Measurements from ENCODE around the gene DHRS12. TPM values are rescaled to one million over a fixed set of nuclear protein-coding genes. Genes with fewer than 3 reads are reported as not detected.
A peak's percentile ranks its signal among the peaks of the same experiment; 100 is the strongest.

The DHRS12 gene
- total RNA-seq, 1 experiment from 2014 or later, result 6.8 TPM

DNA sequence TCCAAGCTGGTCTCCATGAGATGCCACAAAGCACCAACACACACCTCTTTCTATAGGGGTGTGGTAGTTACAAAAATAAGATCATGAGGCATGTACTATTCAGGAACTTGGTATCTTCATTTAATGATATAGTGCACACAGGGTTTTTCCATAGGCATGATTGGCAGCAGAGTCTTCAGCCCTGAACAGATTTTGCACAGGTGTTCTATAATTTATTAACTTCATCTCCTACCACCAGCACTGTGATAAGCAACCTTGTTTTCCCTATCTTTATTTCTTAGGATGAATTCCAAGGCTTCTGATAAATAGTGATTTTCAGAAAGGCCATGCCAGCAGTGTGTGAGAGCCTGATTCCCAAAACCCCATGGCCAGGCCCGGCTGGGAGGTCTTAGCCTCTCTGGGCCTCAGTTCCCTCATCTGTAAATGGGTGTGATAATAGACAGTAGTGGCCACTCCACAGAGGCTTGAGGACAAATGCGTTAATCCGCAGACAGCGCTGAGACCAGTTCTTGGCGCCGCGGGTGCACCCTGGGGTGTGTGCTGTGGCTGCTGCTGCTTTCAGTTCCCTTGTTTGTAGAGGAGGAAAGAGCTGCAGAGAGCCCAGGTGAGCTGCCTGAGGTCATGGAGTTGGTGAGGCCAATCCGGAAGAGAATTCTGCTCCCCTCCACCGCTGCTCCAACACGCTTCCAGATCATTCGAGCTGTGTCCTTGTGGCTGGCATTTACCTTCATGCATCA lies 33.1 kb downstream of the DHRS12 start:
- DNase-seq (ENCODE audit: unreplicated experiment), result no peak
- peaks cover 43% of the 10 kb centered on the region for H3K36me3 Mint-ChIP-seq (ENCODE audit: insufficient read depth, unreplicated experiment)
- no peaks in the 10 kb centered on the region for H3K9me3 Mint-ChIP-seq (ENCODE audit: unreplicated experiment)
- TF ChIP-seq, protein P1, sequence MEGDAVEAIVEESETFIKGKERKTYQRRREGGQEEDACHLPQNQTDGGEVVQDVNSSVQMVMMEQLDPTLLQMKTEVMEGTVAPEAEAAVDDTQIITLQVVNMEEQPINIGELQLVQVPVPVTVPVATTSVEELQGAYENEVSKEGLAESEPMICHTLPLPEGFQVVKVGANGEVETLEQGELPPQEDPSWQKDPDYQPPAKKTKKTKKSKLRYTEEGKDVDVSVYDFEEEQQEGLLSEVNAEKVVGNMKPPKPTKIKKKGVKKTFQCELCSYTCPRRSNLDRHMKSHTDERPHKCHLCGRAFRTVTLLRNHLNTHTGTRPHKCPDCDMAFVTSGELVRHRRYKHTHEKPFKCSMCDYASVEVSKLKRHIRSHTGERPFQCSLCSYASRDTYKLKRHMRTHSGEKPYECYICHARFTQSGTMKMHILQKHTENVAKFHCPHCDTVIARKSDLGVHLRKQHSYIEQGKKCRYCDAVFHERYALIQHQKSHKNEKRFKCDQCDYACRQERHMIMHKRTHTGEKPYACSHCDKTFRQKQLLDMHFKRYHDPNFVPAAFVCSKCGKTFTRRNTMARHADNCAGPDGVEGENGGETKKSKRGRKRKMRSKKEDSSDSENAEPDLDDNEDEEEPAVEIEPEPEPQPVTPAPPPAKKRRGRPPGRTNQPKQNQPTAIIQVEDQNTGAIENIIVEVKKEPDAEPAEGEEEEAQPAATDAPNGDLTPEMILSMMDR (IDR thresholded peaks at IDR 0.05; ENCODE audit: unreplicated experiment), result no peak
- CTCF ChIA-PET, result interaction anchor here (0.9 to 1.3 kb wide), 3 partner anchors 11 to 28 kb away, joined by 3 to 5 read pairs (median 4); no protein-coding TSS in a partner anchor
- no peaks in the 10 kb centered on the region for H3K27me3 Mint-ChIP-seq (ENCODE audit: insufficient read depth, unreplicated experiment)
- BruUV-seq (replicated peaks), result no TSS peak
- no peak overlapping the region for H3K4me3 Mint-ChIP-seq (ENCODE audit: unreplicated experiment)
- POLR2A ChIA-PET, result interaction anchor here (0.6 to 1.5 kb wide), 7 partner anchors 12 to 318 kb away, joined by 3 to 7 read pairs (median 4); partner anchors contain the start of gene INTS6
- H3K27ac Mint-ChIP-seq (ENCODE audit: low read depth, unreplicated experiment), result peak overlapping the region; percentile 97
- peaks cover 15% of the 10 kb centered on the region for H3K4me1 Mint-ChIP-seq (ENCODE audit: insufficient read depth, unreplicated experiment)
- intact Hi-C loops (cut with micrococcal nuclease), result no loop called here

DNA sequence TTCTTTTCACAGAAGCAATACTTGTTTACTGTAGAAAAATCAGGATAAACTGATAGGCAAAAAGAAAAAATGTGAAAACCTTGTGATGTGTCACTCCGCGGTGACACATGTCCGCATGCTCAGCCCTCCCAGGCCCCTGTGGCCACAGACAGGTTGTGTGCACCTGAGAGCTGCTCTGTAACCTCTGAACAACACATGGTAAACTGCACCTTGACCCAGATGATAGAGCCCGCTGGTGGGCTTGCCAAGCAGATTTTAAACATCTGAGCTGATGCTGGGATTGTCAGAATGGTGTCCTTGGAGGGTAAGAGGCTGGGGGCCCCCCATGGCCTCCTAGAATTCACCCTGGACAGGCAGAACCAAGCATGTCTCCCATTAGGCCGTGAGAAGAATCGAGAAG lies 33.8 kb downstream of the DHRS12 start:
- ChIA-PET CTCF (interaction anchor here (0.9 to 1.3 kb wide), 2 partner anchors 27 to 28 kb away, joined by 3 to 5 read pairs; no protein-coding TSS in a partner anchor), POLR2A (interaction anchor here (0.6 to 1.5 kb wide), 7 partner anchors 10 to 317 kb away, joined by 3 to 7 read pairs (median 4); partner anchors contain the start of gene INTS6)
- intact Hi-C loops (cut with micrococcal nuclease), result no loop called here
- Mint-ChIP-seq H3K36me3 (ENCODE audit: insufficient read depth, unreplicated experiment) (peaks cover 43% of the 10 kb centered on the region), H3K4me1 (ENCODE audit: insufficient read depth, unreplicated experiment) (peaks cover 15% of the 10 kb centered on the region), H3K4me3 (ENCODE audit: unreplicated experiment) (no peak overlapping the region), H3K9me3 (ENCODE audit: unreplicated experiment) (no peaks in the 10 kb centered on the region), H3K27ac (ENCODE audit: low read depth, unreplicated experiment) (peak overlapping the region; percentile 97), H3K27me3 (ENCODE audit: insufficient read depth, unreplicated experiment) (no peaks in the 10 kb centered on the region)
- DNase-seq (ENCODE audit: unreplicated experiment), result no peak
- TF ChIP-seq, protein P1 (IDR thresholded peaks at IDR 0.05; ENCODE audit: unreplicated experiment), result no peak
- TSS peak; percentile 2 for BruUV-seq (replicated peaks)

DNA sequence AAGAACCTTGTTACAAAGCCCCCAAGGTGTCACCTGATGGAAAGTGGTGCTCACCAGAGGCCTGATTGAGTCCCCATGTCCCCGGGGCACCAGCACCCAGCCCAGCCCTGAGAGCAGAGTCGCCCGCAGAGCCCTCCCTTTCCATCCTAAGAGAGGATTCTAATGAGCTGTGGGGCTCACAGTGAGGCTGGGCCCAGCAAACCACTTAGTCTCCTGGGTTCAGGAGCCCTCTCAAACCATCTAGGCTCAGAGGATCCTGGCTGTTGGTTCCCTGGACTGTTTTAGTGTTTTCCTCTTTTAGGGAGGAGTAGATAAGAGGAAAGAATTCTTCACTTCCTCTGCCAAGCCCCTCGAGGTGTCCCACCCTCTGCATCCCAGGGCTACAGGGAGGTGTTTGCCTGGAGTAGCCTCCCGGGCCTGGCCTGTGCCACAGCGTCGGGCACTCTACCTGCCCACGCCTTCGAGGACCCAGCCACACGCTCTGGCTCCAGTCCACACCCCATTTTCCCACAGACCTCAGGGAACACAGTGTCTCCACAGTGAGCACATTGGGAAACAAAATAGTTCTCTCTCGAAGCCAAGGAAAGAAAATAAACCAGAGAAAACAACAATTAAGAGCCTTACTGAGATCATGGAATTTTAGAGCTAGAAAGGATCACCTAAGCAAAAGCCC lies 34.4 kb downstream of the DHRS12 start:
- H3K27me3 Mint-ChIP-seq (ENCODE audit: insufficient read depth, unreplicated experiment), result no peaks in the 10 kb centered on the region
- BruUV-seq (replicated peaks), result no TSS peak
- H3K4me3 Mint-ChIP-seq (ENCODE audit: unreplicated experiment), result no peak overlapping the region
- ChIA-PET POLR2A (interaction anchor here (0.6 to 1.5 kb wide), 7 partner anchors 11 to 317 kb away, joined by 3 to 7 read pairs (median 4); partner anchors contain the start of gene INTS6), CTCF (interaction anchor here (0.6 to 1.3 kb wide), 3 partner anchors 27 to 1198 kb away, joined by 3 to 5 read pairs (median 3); no protein-coding TSS in a partner anchor)
- H3K9me3 Mint-ChIP-seq (ENCODE audit: unreplicated experiment), result no peaks in the 10 kb centered on the region
- peak overlapping the region; percentile 97 for H3K27ac Mint-ChIP-seq (ENCODE audit: low read depth, unreplicated experiment)
- peak; percentile 59 for DNase-seq (ENCODE audit: unreplicated experiment)
- H3K4me1 Mint-ChIP-seq (ENCODE audit: insufficient read depth, unreplicated experiment), result peaks cover 15% of the 10 kb centered on the region
- TF ChIP-seq, protein P1 (IDR thresholded peaks at IDR 0.05; ENCODE audit: unreplicated experiment), result no peak
- intact Hi-C loops (cut with micrococcal nuclease), result no loop called here
- peaks cover 43% of the 10 kb centered on the region for H3K36me3 Mint-ChIP-seq (ENCODE audit: insufficient read depth, unreplicated experiment)

DNA sequence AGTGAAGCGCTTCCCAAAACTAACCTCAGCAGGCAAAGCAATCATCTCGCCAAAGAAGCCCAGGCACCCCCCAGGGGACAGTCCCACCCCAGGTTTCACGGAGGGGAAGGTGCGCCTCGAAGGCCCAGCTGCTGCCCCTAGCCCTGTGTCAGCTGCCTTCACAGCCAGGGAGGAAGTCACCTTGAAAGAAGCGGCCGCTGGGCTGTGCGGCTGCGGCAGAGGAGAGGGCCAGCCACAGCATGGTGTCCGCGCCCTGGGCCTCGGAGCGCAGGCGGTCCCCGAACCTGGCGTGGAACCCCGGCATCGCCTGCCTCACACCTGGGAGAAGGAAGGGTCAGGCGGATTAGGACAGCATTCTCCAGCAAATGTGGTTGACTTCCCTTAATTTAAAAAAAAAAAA lies 35.0 kb downstream of the DHRS12 start:
- Mint-ChIP-seq H3K4me3 (ENCODE audit: unreplicated experiment) (no peak overlapping the region), H3K4me1 (ENCODE audit: insufficient read depth, unreplicated experiment) (peaks cover 15% of the 10 kb centered on the region), H3K9me3 (ENCODE audit: unreplicated experiment) (no peaks in the 10 kb centered on the region), H3K27me3 (ENCODE audit: insufficient read depth, unreplicated experiment) (no peaks in the 10 kb centered on the region), H3K27ac (ENCODE audit: low read depth, unreplicated experiment) (peak overlapping the region; percentile 66), H3K36me3 (ENCODE audit: insufficient read depth, unreplicated experiment) (peaks cover 47% of the 10 kb centered on the region)
- TF ChIP-seq, protein P1 (IDR thresholded peaks at IDR 0.05; ENCODE audit: unreplicated experiment), result no peak
- CTCF ChIA-PET, result interaction anchor here (0.6 to 1.3 kb wide), 2 partner anchors 12 to 1198 kb away, joined by 3 to 4 read pairs; no protein-coding TSS in a partner anchor
- BruUV-seq (replicated peaks), result no TSS peak
- POLR2A ChIA-PET, result no interaction called here
- DNase-seq (ENCODE audit: unreplicated experiment), result no peak
- intact Hi-C loops (cut with micrococcal nuclease), result no loop called here

All from MCF 10A (cell line).